ENCODE results near the gene RABL6.
"Not testable (repeated sequence)": the region's sequence is repeated elsewhere in the genome, so short reads cannot be mapped to it uniquely, and the experiment has no call there.

Gene RABL6

GRCh38 chr9:136882947-136883283 lies 75.2 kb downstream of the RABL6 start:
- DNase-seq, H3K9me3 Mint-ChIP-seq, H3K27me3 Mint-ChIP-seq: not testable (repeated sequence)
- H3K4me3 Mint-ChIP-seq: peak overlapping the region; percentile 75
- H3K36me3 Mint-ChIP-seq (ENCODE audit: low read depth): peaks cover 30% of the 10 kb centered on the region
- H3K4me1 Mint-ChIP-seq (ENCODE audit: low read depth): peaks cover 52% of the 10 kb centered on the region
- H3K27ac Mint-ChIP-seq: peak overlapping the region; percentile 91

- Mint-ChIP-seq H3K27ac (peak overlapping the region; percentile 91), H3K4me1 (ENCODE audit: low read depth) (peaks cover 60% of the 10 kb centered on the region), H3K36me3 (ENCODE audit: low read depth) (peaks cover 30% of the 10 kb centered on the region)
- not testable (repeated sequence) for DNase-seq, H3K4me3 Mint-ChIP-seq, H3K9me3 Mint-ChIP-seq, H3K27me3 Mint-ChIP-seq
Observed at GRCh38 chr9:136883670-136884069, 75.9 kb downstream of the RABL6 start.

- H3K4me1 Mint-ChIP-seq (ENCODE audit: low read depth): peaks cover 62% of the 10 kb centered on the region
- peaks cover 49% of the 10 kb centered on the region for H3K36me3 Mint-ChIP-seq (ENCODE audit: low read depth)
- H3K27ac Mint-ChIP-seq: peak within 1 kb of the TSS; percentile 95
- H3K4me3 Mint-ChIP-seq: peak within 1 kb of the TSS; percentile 97
- no peaks in the 10 kb centered on the region for H3K9me3 Mint-ChIP-seq
- no peaks in the 10 kb centered on the region for H3K27me3 Mint-ChIP-seq
- peak; percentile 99 for DNase-seq
Observed at GRCh38 chr9:136885950-136886578, 78.3 kb downstream of the RABL6 start, which contains the start of gene TRAF2. TRAF2 (plus strand) TSS chr9:136886516; CDS start chr9:136898741, 12,225 bp downstream.

GRCh38 chr9:136886610-136887597 lies 79.2 kb downstream of the RABL6 start:
- peaks cover 56% of the 10 kb centered on the region for H3K4me1 Mint-ChIP-seq (ENCODE audit: low read depth)
- no peaks in the 10 kb centered on the region for H3K27me3 Mint-ChIP-seq
- H3K4me3 Mint-ChIP-seq: peak overlapping the region; percentile 97
- peak; percentile 73 for DNase-seq
- H3K27ac Mint-ChIP-seq: peak overlapping the region; percentile 95
- H3K36me3 Mint-ChIP-seq (ENCODE audit: low read depth): peaks cover 57% of the 10 kb centered on the region
- H3K9me3 Mint-ChIP-seq: no peaks in the 10 kb centered on the region

- H3K27me3 Mint-ChIP-seq: no peaks in the 10 kb centered on the region
- no peaks in the 10 kb centered on the region for H3K9me3 Mint-ChIP-seq
- peaks cover 48% of the 10 kb centered on the region for H3K4me1 Mint-ChIP-seq (ENCODE audit: low read depth)
- H3K27ac Mint-ChIP-seq: peak overlapping the region; percentile 74
- H3K36me3 Mint-ChIP-seq (ENCODE audit: low read depth): peaks cover 60% of the 10 kb centered on the region
- no peak for DNase-seq
- peak overlapping the region; percentile 97 for H3K4me3 Mint-ChIP-seq
Observed at GRCh38 chr9:136888454-136888853, 80.7 kb downstream of the RABL6 start.

GRCh38 chr9:136889858-136890257 lies 82.1 kb downstream of the RABL6 start:
- H3K4me3 Mint-ChIP-seq: no peak overlapping the region
- no peaks in the 10 kb centered on the region for H3K9me3 Mint-ChIP-seq
- no peaks in the 10 kb centered on the region for H3K27me3 Mint-ChIP-seq
- peaks cover 65% of the 10 kb centered on the region for H3K36me3 Mint-ChIP-seq (ENCODE audit: low read depth)
- no peak for DNase-seq
- H3K27ac Mint-ChIP-seq: no peak overlapping the region
- peaks cover 47% of the 10 kb centered on the region for H3K4me1 Mint-ChIP-seq (ENCODE audit: low read depth)

- Mint-ChIP-seq H3K9me3 (no peaks in the 10 kb centered on the region), H3K4me1 (ENCODE audit: low read depth) (peaks cover 45% of the 10 kb centered on the region), H3K27ac (peak overlapping the region; percentile 59), H3K36me3 (ENCODE audit: low read depth) (peaks cover 63% of the 10 kb centered on the region), H3K4me3 (no peak overlapping the region), H3K27me3 (no peaks in the 10 kb centered on the region)
- no peak for DNase-seq
Observed at GRCh38 chr9:136890661-136891060, 82.9 kb downstream of the RABL6 start.
